ENCODE measurements around the gene SMYD3.
"Not testable (repeated sequence)": the region's sequence is repeated elsewhere in the genome, so short reads cannot be mapped to it uniquely, and the experiment has no call there.

DNA sequence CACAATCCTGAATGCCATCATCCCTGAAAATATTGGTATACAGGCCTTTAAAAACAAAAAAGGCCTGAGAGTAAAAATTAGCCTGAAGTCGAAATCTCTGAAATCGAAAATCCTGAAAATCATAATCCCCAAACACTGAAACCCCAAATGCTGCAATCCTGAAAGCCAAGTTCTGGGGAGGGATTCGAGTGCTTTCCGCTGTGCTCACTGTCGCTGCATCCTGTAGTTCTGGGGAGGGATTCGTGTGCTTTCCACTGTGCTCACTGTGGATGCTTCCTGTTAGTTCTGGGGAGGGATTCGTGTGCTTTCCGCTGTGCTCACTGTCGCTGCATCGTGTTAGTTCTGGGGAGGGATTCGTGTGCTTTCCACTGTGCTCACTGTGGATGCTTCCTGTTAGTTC, 435.5 kb downstream of the SMYD3 start:
- TF ChIP-seq, protein P1, sequence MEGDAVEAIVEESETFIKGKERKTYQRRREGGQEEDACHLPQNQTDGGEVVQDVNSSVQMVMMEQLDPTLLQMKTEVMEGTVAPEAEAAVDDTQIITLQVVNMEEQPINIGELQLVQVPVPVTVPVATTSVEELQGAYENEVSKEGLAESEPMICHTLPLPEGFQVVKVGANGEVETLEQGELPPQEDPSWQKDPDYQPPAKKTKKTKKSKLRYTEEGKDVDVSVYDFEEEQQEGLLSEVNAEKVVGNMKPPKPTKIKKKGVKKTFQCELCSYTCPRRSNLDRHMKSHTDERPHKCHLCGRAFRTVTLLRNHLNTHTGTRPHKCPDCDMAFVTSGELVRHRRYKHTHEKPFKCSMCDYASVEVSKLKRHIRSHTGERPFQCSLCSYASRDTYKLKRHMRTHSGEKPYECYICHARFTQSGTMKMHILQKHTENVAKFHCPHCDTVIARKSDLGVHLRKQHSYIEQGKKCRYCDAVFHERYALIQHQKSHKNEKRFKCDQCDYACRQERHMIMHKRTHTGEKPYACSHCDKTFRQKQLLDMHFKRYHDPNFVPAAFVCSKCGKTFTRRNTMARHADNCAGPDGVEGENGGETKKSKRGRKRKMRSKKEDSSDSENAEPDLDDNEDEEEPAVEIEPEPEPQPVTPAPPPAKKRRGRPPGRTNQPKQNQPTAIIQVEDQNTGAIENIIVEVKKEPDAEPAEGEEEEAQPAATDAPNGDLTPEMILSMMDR (IDR thresholded peaks at IDR 0.05; ENCODE audit: extremely low read depth in 1 of 2, insufficient read depth in 1 of 2, low read depth in 1 of 2, low read length in 2 of 2) = not testable (repeated sequence)
- not testable (repeated sequence) for TF ChIP-seq EZH2 (IDR thresholded peaks at IDR 0.05; ENCODE audit: borderline replicate concordance, low read depth, low read length, severe bottlenecking)
